PFSK-1 (cell line): ENCODE measurements around the gene LTO1.

Experiments
- FOXP2 ChIP-seq: optimal IDR thresholded peaks from 2 replicates; pipeline ENCODE3; 2011; ENCODE audit warnings: borderline replicate concordance, control low read depth, inconsistent platforms; ENCODE audit not compliant: insufficient read depth; ENCODE audit errors: extremely low read length, extremely low read depth
- POLR2AphosphoS5 ChIP-seq: IDR thresholded peaks from 2 replicates; pipeline ENCODE4 v1.6.1; 2012; ENCODE audit warnings: low read depth, mild to moderate bottlenecking, control low read depth, low read length, moderate library complexity
- SIN3A ChIP-seq: IDR thresholded peaks from 2 replicates; pipeline ENCODE4 v1.6.1; 2012; ENCODE audit warnings: mild to moderate bottlenecking, low read length, moderate library complexity, borderline replicate concordance; ENCODE audit not compliant: insufficient read depth
- TAF1 ChIP-seq: IDR thresholded peaks from 2 replicates; pipeline ENCODE4 v1.6.1; 2012; ENCODE audit warnings: low read length, control low read depth, borderline replicate concordance; ENCODE audit not compliant: insufficient read depth
- TF ChIP-seq, protein P1 (sequence below), 2 experiments: IDR thresholded peaks; 2 replicates each; pipeline versions ENCODE4 v1.6.1 to v1.8.0; 2011 to 2012; ENCODE audit warnings: low read depth in 2 of 2, low read length in 2 of 2, control low read depth in 1 of 2, inconsistent platforms in 1 of 2, mild to moderate bottlenecking in 1 of 2, moderate library complexity in 1 of 2; ENCODE audit not compliant: insufficient read depth in 1 of 2

DNA sequence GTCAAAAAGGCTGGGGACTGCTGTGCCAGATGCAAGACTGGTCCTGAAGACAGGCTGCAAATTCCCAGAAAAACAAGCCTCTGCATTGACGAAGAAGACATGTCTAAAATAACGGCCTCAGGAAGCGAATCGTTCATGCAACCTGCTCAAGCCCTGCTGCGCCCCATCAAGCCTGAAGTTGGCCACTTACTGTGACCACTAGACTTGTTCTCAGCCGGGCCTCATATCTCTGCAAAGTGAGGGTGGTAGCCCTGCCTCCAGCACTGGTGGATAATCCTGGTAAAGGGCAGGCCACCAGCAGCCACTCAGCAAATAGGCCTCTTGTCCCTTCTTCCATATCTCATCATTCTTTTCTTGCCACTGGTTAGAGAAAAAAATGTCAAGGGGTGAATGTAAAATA lies 11.8 kb downstream of the LTO1 start:
- TF ChIP-seq POLR2AphosphoS5: no peak
- TF ChIP-seq TAF1: no peak
- no peak for TF ChIP-seq SIN3A
- TF ChIP-seq, protein P1, sequence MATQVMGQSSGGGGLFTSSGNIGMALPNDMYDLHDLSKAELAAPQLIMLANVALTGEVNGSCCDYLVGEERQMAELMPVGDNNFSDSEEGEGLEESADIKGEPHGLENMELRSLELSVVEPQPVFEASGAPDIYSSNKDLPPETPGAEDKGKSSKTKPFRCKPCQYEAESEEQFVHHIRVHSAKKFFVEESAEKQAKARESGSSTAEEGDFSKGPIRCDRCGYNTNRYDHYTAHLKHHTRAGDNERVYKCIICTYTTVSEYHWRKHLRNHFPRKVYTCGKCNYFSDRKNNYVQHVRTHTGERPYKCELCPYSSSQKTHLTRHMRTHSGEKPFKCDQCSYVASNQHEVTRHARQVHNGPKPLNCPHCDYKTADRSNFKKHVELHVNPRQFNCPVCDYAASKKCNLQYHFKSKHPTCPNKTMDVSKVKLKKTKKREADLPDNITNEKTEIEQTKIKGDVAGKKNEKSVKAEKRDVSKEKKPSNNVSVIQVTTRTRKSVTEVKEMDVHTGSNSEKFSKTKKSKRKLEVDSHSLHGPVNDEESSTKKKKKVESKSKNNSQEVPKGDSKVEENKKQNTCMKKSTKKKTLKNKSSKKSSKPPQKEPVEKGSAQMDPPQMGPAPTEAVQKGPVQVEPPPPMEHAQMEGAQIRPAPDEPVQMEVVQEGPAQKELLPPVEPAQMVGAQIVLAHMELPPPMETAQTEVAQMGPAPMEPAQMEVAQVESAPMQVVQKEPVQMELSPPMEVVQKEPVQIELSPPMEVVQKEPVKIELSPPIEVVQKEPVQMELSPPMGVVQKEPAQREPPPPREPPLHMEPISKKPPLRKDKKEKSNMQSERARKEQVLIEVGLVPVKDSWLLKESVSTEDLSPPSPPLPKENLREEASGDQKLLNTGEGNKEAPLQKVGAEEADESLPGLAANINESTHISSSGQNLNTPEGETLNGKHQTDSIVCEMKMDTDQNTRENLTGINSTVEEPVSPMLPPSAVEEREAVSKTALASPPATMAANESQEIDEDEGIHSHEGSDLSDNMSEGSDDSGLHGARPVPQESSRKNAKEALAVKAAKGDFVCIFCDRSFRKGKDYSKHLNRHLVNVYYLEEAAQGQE (IDR thresholded peaks at IDR 0.05; ENCODE audit: insufficient read depth in 1 of 2, low read depth in 2 of 2, low read length in 2 of 2): no peak
- no peak for TF ChIP-seq FOXP2
